ENCODE results near the gene ZNF827.

The ZNF827 gene

DNA sequence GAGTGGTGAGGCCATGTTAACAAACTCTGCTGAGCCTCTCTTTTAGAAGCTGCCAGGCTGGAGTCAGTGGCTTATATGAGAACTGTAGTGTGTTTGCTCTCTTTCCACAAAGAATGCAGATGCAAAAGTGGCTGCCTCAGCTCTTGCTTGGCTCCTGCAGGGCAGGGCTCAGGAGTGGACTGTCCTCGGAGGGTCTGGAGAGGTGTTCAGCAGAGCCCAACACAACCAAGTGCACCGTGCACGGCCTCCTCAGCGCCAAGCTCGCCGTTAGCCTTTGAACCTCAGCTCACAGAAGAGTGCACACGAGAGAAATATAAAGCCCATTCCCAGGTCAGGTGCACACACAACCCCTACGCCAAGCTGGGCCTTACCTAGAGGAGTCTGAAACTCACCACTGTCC lies 175.9 kb downstream of the ZNF827 start:
- DNase-seq (ENCODE audit: low read depth in 2 of 2), result no peak

DNA sequence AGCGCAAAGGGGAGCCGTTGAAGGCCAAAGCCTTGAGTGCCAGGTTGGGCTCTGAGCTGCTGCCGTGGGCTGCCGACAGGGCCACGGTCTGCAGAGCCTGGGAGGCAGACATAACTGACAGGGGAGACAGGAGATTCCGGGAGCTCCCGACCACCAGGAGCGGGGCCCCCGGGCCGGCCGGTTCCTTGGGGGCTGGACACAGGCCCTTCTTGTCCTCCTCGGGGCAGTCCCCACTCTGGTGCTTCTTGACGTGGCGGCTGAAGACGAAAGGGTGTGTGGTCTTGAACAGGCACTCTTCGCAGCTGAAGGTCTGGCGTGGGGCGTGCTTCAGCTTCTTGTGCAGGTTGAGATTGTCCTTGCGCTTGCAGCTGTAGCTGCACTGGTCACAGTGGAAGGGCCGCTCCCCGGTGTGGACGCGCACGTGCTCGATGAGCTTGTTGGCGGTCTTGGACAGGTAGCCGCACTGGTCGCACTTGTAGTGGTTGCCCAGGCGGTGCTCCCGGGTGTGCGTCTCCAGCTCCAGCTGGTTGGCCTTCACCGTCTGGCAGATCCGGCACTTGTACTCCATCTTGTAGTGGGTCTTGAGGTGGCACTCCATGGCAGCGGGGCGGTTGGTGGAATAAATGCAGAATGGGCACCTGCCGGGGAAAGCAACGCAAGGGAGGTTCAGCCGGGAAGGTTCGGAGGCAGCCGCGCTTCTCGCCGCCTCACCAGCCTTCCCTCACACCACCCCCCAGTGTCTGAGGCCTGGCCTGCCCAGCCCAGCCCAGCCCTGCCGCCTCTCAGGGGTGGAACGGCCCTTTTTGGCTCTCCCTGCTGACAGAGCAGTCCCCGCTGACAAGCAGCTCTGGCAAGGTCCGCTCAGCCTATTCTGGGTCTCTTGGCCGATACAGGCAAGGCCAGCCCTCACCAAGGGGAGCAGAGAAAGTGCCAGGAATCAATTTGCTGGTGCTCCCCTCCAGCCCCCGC lies 177.4 kb downstream of the ZNF827 start:
- no peak for DNase-seq (ENCODE audit: low read depth in 2 of 2)

DNA sequence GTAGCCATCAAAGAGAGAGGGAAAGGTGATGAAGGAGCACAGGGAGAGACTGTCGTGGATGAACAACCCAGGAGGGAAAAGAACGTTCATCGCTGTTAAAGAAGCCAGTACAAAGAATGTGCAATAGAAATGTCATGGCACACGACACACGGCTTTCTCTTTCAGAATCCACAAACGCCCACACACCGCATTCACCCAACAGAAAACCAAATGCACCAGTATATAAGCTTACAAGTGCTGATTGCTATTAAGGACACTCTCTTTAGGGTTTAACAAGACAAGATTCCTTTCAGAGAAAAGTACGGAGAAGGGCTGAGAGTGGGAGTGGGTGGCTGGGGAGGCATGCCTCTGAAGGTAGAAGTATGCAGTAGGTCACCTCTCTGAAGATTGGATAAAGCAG lies 178.4 kb downstream of the ZNF827 start:
- no peak for DNase-seq (ENCODE audit: low read depth in 2 of 2)

DNA sequence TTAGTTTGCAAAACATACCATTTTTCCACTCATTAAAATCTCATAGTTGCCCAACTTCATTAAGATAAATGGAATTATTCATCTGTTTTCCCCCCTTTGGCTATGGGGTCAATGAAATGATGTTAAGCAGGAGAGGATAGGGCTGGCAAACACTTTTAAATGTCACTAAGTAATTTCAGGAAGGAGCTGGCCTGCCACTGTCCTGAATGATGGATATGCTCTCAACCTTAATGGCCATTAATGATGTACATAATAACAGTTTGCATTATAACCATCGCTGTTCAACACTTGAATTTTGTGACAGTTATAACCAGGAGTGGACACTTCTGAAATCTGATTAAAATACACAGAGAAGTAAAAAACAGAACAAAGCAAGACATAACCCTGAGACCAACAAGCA lies 181.4 kb downstream of the ZNF827 start:
- no peak for DNase-seq (ENCODE audit: low read depth in 2 of 2)

DNA sequence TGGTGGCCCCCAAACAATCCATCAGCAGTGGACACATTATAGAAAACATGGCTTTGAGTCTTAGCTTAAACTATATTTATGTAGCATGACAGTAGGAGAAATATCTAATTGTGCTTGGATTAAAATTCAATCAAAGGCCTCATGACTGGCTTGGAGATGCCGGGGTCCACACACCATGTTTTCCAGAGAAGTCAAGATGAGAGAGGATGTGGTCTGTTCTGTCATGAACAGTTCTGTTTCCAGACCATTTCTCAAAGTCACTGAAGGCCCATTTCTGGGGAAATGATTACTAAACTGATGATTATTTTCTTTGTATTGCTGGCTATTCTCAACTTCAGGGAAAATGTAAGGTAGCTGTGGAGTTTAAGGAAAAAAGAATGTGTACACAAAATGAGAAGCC lies 182.4 kb downstream of the ZNF827 start:
- DNase-seq (ENCODE audit: low read depth in 2 of 2), result no peak

DNA sequence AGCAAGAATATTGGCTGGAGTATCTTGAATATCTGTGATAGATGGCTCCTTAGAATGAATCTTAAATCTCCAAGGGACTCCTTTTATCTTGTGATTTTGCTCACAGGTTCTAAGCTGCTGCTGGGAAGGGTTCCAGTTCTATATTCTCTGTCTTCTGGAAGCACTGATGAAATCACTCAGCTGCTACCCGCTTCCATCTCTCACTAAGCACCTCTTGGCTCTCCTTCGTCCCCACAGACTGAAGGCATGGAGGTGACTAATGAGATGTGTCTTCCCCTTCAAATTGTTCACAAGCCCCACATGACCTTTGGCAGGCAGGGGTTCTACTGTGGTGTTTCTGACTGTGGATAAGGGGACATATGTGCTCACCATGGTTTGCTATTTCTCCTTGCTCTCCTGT lies 182.8 kb downstream of the ZNF827 start:
- DNase-seq (ENCODE audit: low read depth in 2 of 2), result no peak

DNA sequence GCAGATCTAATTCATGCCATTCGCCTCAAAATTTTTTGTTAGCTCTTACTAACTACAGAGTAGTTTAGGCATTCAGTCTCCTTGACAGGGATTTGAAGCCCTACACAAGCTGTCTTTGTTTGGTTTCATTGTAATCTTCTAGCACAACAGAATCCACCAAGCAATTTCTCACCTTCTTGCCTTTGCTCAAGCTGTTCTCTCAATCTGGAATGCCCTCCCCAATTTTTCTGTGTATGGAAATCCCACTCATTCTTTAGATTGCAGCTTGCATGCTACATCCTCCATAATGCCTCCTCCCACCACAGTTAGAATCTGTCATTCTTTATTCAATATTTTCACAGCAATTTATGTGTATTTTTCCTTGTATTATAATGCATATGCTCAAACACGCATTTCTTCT lies 195.0 kb downstream of the ZNF827 start:
- DNase-seq (ENCODE audit: low read depth in 2 of 2), result no peak

DNA sequence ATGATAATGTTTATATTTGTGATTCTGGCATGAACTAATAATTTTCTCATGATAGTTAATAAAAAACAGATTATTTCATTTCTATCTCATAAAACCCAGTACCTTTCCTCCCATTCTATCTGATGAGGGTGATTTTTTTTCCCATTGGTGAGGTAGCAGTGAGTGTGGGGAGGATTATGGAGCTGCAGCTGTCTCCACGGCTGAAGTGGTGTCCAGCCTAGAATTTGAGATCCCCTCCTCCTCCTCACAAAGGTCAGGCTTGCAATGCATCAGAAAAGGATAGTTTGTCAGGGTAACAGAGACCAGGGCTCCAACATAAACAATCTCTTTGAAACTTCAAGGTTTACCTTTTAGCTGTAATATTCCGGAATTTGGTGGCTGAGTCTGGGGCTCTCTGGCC lies 197.8 kb downstream of the ZNF827 start:
- DNase-seq (ENCODE audit: low read depth in 2 of 2), result no peak

DNA sequence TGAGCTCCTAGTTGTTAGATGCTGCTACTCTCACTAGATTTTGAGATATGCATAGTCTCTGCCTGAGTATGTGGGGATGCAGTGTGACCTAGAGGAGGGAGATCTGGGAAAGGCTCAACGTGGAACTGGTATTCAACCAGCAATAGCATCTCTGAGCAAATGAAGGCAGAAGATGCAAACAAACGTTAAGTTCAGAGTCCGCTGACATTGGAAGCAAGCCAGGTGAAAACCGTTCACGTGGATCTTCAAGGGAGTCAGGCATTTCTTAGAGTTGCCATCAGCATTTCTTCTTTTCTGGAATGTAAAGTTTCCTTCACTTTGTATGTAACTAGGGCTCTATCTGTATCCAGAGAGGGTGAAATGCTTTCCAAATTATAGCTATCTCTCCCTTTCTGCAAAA lies 198.8 kb downstream of the ZNF827 start:
- no peak for DNase-seq (ENCODE audit: low read depth in 2 of 2)

DNA sequence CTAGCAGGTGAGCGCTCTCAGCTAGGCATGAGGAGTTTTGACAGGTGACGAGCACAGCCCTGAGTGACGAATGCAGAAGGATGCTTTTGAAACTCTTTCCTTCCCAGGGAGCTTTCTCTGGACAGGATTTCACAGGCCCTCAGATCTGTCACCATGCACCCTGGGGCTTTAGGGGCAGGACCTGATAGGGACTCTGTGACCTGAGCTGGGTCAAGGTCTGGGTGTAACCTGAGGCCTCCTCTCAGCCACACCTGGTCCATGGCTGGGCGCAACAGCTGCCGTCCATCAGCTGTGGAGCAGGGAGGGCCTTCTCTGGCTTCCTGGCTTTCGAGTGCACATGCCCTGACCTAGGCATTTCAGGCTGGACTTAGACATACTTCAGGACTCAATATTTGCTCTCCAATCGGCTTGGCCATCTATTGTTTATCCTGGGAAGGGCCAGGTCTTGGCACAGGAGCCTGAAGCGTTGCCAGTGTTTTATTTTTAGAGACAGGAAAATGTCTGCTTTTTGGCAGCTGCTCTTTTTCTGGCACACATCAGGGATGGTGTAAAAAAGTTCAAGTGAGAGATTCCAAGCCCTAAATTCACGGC lies 202.3 kb downstream of the ZNF827 start:
- DNase-seq (ENCODE audit: low read depth in 2 of 2), result no peak

DNA sequence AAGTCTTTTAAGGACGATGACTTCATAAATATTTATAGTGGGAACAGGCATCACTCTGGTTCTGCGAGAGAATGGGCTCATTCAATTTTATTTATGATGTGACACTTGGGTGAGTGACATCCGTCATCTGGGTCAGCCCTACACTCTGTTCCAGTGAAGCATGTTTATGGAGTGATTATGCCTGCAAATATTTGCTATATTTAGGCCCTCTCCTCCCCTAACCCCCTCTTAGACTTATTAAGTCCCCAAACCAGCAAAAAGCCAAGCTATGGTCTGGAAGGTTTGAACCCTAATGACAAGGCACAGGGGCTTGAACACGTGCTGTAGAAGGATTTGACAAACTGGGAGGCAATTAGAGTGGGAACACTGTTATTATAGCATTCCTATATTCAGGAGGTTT lies 202.8 kb downstream of the ZNF827 start:
- DNase-seq (ENCODE audit: low read depth in 2 of 2), result no peak

DNA sequence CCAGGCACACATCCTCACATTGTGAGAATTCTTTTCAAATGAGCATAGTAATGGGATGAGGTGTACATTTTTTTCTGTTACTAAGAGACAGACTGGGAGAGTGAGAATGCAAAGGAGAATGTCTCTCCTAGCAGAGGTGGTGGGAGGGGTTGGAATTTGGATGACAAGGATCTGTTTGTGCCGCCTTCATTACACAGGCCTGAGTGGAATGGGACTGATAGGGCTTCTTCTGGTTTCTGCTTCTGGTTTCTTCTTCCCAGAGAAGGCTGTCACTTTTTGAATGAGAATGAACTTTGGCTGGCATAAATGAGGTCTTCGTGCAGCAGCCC lies 203.3 kb downstream of the ZNF827 start:
- no peak for DNase-seq (ENCODE audit: low read depth in 2 of 2)

DNA sequence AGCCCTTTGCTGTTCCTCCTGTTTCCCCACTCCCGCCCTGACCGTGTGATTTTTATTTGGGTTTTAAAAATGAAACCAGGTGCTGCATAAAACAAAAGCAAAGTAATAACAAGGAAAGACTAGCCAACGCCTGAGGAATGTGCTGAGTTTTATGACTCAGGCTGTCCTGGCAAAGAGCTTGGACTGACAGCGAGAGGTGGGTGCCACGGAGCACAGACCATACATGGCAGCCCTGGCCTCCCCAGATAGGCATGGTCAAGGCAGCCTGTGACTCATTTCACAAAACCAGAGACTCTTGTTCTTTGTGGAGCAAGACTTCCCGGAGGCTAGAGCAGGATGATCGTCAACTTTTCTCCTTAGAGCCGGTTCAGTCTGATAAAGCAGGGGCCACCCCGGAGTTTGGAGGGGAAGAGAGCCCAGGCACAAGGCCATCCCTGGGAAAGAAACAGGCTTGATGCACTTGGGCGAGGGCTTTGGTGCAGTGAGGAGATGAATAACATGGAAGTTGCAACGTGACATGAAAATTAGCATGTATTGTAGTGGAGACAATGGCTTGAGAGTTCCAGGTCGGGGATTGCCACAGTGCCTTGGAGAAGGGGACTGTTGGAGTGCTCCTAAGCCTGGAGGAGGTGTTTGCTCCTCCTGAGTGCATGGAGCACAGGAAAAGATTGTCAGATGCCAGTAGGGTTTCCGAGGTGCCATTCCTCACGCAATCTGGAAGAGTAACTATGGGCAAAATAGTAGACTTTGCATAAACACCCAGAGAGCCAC lies 203.9 kb downstream of the ZNF827 start:
- DNase-seq (ENCODE audit: low read depth in 2 of 2), result no peak

DNA sequence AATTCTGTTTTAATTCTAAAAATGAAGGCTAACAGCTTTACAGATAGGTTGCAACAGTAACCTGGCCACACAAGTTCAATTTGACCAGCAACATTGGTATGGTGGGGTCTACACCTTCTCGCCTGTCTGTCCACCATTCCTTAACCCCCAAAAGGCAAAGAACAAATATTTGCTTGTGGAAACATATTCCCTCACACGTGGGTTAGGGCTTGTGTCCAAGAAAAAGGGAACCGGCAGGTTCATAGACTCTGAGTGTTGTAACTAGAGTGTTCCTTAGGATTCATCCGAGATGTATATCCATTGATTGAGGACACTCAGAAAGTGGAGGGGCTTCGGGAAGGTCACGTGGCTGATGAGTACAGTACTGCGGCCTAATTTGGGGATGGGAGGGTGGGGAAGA lies 204.6 kb downstream of the ZNF827 start:
- no peak for DNase-seq (ENCODE audit: low read depth in 2 of 2)

DNA sequence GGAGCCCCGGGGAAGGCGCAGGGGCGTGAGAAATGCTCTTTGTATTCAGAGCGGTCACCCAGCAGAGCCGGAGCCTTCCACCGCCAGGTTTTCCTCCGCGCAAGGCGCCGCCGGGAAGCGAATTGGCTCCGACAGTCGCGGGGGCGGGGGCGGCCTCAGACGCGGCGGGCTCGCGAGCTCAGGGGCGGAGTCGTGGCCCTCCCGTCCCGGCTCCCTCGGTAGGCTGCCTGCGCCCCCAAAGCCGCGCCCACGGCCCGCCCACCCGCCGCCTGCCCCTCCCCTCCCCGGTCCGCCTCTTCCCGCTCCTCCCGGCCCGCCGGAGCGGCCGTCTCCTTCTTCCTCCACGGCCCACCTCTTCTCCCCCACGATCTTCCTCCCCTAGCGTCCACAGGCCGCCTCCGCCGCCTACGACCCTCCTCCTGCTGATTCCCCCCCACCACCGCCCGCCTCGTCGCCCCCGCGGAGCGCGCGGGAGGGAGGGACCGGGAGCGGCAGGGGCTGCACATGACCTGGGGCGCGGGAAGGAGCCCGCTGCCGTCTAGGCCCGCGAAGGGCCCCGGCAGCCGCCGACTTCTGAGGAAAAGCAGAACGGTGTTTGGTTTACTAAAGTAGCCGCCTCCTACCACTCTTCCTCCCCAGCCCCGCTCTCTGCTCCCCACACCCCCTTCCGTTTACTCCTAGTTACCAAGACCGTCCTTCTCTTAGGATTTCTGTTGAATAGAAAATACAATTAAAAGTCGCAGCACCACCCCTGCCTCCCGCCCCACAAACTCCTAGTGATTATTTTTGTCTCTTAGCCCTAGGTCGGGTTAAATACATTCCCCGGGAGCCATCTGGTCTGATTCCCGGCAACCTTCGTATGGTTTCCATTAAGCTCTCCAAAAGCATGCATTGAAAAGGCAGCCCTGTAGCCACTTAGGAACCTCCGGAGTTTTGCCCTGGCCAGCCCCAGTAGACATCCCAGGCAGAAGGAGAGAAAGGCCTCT lies 205.4 kb downstream of the ZNF827 start:
- peak; percentile 69 to 88 for DNase-seq (ENCODE audit: low read depth in 2 of 2)

DNA sequence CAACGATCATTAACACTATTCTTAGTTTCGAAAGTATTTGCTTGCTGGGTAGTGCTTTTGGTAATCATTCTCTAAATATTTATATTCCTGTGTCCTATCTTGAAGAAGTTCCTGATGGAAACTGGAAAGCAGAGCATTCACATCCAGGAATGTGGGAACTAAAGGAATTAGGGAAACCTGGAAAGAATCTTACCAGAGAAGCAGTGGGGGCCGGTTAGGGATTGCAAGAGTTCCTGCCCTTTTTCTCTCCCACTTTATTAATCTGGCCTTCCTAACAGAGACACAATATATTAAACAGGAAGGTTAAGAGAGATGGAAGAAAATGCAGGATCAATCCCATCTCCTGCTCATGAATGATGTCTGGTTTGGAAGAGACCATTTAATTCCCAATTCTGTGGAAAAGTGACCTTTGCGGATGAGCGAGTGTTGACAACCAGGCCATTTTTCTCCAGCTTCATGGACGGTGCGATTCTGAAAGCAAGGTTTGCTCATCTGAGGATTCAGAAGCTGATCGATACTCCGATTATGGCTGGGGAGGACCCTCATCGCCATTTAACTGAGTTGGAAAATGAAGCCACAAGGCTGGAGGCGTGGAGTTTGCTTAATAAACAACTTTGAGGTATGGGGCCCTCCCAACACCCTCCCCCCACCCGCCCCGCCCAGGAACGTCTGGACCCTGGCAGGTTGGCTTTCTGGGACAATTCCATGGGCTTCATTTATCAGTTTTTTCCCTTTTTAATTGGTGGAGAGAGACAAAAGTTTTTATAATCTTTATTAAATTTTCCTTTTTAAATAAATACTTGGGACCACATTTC lies 206.4 kb downstream of the ZNF827 start:
- no peak for DNase-seq (ENCODE audit: low read depth in 2 of 2)

DNA sequence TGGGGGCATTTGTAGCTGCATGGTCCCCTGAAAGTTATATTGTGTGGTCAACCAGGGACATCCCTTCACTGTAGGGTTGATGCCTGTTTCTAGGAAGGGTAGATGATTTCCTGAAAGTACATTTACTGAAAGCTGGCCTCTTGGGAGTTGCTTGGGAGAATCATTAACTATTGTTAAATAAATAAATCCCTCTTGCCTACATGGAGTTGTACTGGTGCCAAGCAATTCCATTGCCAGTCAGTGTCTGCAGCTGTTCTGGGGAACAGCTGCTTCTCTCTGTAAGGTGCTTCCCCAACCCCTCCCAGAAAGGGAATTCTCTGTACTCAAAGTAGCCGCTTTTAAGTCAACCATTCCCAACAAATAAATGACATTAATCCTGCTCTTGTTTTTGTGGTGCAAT lies 207.6 kb downstream of the ZNF827 start:
- no peak for DNase-seq (ENCODE audit: low read depth in 2 of 2)

DNA sequence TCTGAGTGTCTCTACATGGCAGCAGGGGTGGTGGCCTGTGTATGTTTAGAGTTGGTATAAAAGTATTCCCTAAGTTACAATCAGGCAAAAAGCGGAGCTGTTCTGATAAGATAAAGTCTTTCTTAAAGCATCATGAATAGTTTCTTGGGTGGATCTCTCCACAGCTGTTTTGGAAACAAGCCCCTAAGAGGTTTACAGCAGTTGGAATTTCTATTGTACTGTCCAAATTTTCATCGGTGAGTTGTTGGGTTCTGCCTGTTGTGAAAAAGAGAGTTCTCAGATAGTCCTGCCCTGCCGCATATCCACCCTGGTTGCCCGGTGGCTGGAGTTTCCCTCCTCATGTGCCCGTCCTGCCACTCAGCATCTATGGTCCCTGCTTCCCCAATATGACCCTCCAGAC lies 208.6 kb downstream of the ZNF827 start:
- no peak for DNase-seq (ENCODE audit: low read depth in 2 of 2)

DNA sequence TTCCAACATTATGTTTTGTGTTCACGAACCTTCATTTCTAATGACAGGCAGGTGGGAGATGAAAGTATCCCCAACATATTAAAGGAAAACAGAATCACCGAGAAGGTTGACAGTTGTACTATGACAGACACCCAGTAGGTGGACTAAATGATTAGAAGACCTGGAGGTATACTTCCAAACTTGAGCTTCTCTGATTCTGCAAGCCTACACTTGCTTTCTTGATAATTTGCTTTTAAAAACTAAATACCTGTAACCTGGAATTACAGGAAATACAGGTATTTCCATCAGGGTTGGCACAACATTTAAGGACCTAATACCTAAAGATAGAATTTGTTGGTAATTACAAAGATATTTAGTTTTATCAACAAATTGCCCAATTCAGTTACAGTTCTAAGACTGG lies 215.3 kb downstream of the ZNF827 start:
- no peak for DNase-seq (ENCODE audit: low read depth in 2 of 2)

DNA sequence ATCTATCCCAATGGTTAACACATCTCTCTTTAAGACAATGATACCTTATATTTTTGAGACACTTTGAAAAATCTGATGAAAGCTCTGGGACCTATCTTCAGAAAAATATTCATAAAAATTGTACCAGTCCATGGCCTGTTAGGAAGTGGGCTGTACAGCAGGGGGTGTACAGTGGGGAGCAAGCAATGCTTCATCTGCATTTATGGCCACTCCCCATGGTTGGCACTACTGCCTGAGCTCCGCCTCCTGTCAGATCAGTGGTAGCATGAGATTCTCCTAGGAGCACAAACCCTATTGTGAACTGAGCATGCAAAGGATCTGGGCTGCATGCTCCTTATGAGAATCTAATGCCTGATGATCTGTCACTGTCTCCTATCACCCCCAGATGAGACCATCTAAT lies 216.1 kb downstream of the ZNF827 start:
- DNase-seq (ENCODE audit: low read depth in 2 of 2), result no peak

DNA sequence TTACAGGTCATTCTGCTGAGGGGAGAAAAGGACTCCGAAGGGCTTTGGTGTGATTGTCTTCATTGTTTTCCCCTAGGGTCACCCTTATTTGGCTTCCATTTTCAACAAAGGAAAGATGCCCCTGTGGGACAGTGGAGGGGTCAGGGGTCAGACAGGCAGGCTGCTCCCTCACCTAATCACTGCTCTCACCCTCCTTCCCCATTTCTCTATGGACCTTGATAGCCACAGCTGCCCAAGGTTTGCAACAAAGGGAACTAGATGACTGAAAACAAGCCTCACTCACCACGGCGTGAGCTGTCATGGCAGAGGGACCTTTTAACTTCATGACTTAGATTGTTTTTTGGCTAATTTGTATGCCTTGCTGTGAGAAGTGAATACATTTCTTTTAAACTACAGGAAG lies 218.0 kb downstream of the ZNF827 start:
- DNase-seq (ENCODE audit: low read depth in 2 of 2), result no peak
